Measurements from ENCODE around the gene VSIG10L2.

- no peak for TF ChIP-seq POLR2AphosphoS5 (IDR thresholded peaks at IDR 0.05; ENCODE audit: insufficient read depth in 1 of 2, low read depth in 1 of 2)
- TF ChIP-seq, protein P1, sequence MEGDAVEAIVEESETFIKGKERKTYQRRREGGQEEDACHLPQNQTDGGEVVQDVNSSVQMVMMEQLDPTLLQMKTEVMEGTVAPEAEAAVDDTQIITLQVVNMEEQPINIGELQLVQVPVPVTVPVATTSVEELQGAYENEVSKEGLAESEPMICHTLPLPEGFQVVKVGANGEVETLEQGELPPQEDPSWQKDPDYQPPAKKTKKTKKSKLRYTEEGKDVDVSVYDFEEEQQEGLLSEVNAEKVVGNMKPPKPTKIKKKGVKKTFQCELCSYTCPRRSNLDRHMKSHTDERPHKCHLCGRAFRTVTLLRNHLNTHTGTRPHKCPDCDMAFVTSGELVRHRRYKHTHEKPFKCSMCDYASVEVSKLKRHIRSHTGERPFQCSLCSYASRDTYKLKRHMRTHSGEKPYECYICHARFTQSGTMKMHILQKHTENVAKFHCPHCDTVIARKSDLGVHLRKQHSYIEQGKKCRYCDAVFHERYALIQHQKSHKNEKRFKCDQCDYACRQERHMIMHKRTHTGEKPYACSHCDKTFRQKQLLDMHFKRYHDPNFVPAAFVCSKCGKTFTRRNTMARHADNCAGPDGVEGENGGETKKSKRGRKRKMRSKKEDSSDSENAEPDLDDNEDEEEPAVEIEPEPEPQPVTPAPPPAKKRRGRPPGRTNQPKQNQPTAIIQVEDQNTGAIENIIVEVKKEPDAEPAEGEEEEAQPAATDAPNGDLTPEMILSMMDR (IDR thresholded peaks at IDR 0.05): no peak
- TF ChIP-seq POLR2A (IDR thresholded peaks at IDR 0.05): no peak
Observed at GRCh38 chr11:125987066-125987641, 41.3 kb downstream of the VSIG10L2 start.

Data from vagina (tissue), 2 donors.